ENCODE results near the gene REX1BD. TPM values are rescaled to one million over a fixed set of nuclear protein-coding genes. Genes with fewer than 3 reads are reported as not detected.
A peak's percentile ranks its signal among the peaks of the same experiment; 100 is the strongest.

REX1BD gene
- total and polyA plus RNA-seq, 10 of the 15 experiments (the other 5 are each of a cell fraction or from before 2014, with no cell fraction given): 1.1 to 101 (median 35.0) TPM

DNA sequence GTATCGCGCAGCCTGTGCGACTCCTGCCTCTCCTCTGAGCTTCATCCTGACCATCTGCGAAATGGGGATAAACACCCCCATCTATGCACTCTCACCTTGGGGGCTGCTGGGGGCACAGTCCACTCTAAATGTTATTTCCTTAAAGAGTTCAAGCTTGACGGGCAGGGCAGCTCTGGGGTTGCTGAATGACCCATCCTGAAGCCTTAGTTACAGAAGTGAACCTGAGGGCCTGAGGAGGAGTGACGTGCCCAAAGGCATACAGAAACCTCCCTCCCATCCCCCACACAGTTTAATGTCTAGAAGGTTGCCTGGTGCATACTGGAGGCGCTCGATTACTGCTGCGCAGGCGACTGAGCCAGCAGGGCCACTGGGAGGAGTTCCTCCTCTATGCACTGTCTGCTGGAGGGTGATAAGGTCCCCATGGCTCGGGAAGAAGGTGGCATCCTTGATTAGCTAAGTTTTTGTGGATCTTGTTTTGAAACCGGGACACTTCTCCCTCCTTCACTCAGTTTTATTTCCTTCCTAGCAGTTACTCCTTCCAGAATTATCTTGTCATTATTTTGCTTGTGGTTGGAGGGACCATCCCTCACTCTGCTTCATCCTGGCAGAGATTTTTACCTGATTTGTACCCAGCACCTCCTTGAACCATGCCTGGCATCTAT lies 44.7 kb upstream of the REX1BD start (continued):
- TF ChIP-seq CBX3 (IDR thresholded peaks at IDR 0.05; ENCODE audit: borderline replicate concordance, low read depth) (no peak), RUNX3 (IDR thresholded peaks at IDR 0.05; ENCODE audit: low read length) (0 out of 2 replicates have a peak, but pooled peaks have one; percentile 4), BCL11A (IDR thresholded peaks at IDR 0.05; ENCODE audit: low read depth, low read length) (no peak), GATAD2B (conservative IDR thresholded peaks at IDR 0.05; ENCODE audit: low read depth) (0 out of 2 replicates have a peak, but pooled peaks have one; percentile 30), SPI1 (IDR thresholded peaks at IDR 0.05; ENCODE audit: borderline replicate concordance, insufficient read depth, low read depth, low read length) (no peak), EZH2 (IDR thresholded peaks at IDR 0.05; ENCODE audit: borderline replicate concordance, control insufficient read depth, low read depth, low read length) (no peak), RCOR1 (conservative IDR thresholded peaks at IDR 0.05; ENCODE audit: low read depth, low read length) (no peak), POLR2AphosphoS2 (IDR thresholded peaks at IDR 0.05; ENCODE audit: low read depth, low read length) (no peak), PML (IDR thresholded peaks at IDR 0.05; ENCODE audit: low read length) (no peak), RFX5 (IDR thresholded peaks at IDR 0.05; ENCODE audit: low read depth, low read length) (no peak), CEBPB (IDR thresholded peaks at IDR 0.05; ENCODE audit: borderline replicate concordance in 1 of 2, low read depth in 2 of 2, low read length in 2 of 2) (no peak), LARP7 (IDR thresholded peaks at IDR 0.05) (no peak), NR2F1 (conservative IDR thresholded peaks at IDR 0.05) (peak; percentile 43), SREBF1 (IDR thresholded peaks at IDR 0.05; ENCODE audit: low read length) (no peak), ZNF217 (IDR thresholded peaks at IDR 0.05) (no peak), TAF1 (IDR thresholded peaks at IDR 0.05; ENCODE audit: borderline replicate concordance, low read depth, low read length) (peak; percentile 83), KDM1A (IDR thresholded peaks at IDR 0.05; ENCODE audit: borderline replicate concordance) (no peak), SIX5 (IDR thresholded peaks at IDR 0.05; ENCODE audit: low read depth, low read length, severe bottlenecking) (no peak), RELA (IDR thresholded peaks at IDR 0.05; ENCODE audit: borderline replicate concordance, partially characterized antibody) (no peak), SMAD1 (IDR thresholded peaks at IDR 0.05; ENCODE audit: low read depth, partially characterized antibody) (peak; percentile 33), SMAD5 (IDR thresholded peaks at IDR 0.05; ENCODE audit: low read depth) (no peak), IKZF1 (conservative IDR thresholded peaks at IDR 0.05) (peak; percentile 33)
- TF ChIP-seq, protein P1, sequence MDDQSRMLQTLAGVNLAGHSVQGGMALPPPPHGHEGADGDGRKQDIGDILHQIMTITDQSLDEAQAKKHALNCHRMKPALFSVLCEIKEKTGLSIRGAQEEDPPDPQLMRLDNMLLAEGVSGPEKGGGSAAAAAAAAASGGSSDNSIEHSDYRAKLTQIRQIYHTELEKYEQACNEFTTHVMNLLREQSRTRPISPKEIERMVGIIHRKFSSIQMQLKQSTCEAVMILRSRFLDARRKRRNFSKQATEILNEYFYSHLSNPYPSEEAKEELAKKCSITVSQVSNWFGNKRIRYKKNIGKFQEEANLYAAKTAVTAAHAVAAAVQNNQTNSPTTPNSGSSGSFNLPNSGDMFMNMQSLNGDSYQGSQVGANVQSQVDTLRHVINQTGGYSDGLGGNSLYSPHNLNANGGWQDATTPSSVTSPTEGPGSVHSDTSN (IDR thresholded peaks at IDR 0.05; ENCODE audit: insufficient replicate concordance, low read depth, low read length): peak; percentile 66
- TF ChIP-seq, protein P2, sequence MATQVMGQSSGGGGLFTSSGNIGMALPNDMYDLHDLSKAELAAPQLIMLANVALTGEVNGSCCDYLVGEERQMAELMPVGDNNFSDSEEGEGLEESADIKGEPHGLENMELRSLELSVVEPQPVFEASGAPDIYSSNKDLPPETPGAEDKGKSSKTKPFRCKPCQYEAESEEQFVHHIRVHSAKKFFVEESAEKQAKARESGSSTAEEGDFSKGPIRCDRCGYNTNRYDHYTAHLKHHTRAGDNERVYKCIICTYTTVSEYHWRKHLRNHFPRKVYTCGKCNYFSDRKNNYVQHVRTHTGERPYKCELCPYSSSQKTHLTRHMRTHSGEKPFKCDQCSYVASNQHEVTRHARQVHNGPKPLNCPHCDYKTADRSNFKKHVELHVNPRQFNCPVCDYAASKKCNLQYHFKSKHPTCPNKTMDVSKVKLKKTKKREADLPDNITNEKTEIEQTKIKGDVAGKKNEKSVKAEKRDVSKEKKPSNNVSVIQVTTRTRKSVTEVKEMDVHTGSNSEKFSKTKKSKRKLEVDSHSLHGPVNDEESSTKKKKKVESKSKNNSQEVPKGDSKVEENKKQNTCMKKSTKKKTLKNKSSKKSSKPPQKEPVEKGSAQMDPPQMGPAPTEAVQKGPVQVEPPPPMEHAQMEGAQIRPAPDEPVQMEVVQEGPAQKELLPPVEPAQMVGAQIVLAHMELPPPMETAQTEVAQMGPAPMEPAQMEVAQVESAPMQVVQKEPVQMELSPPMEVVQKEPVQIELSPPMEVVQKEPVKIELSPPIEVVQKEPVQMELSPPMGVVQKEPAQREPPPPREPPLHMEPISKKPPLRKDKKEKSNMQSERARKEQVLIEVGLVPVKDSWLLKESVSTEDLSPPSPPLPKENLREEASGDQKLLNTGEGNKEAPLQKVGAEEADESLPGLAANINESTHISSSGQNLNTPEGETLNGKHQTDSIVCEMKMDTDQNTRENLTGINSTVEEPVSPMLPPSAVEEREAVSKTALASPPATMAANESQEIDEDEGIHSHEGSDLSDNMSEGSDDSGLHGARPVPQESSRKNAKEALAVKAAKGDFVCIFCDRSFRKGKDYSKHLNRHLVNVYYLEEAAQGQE (IDR thresholded peaks at IDR 0.05; ENCODE audit: low read depth, low read length): no peak
- TF ChIP-seq, protein P3, sequence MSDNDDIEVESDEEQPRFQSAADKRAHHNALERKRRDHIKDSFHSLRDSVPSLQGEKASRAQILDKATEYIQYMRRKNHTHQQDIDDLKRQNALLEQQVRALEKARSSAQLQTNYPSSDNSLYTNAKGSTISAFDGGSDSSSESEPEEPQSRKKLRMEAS (IDR thresholded peaks at IDR 0.05; ENCODE audit: low read depth, low read length): no peak
- TF ChIP-seq, protein P4, sequence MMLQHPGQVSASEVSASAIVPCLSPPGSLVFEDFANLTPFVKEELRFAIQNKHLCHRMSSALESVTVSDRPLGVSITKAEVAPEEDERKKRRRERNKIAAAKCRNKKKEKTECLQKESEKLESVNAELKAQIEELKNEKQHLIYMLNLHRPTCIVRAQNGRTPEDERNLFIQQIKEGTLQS (IDR thresholded peaks at IDR 0.05; ENCODE audit: borderline replicate concordance, extremely low read depth, low read depth, low read length): no peak

Measured in GM12878 (cell line).